ENCODE measurements around the gene AKAP11. TPM values are rescaled to one million over a fixed set of nuclear protein-coding genes. Genes with fewer than 3 reads are reported as not detected.

Gene AKAP11
- total and polyA plus RNA-seq, 2 of the 13 experiments (the other 11 are each of a cell fraction or from before 2014, with no cell fraction given) = 7.2 to 9.8 TPM

- TF ChIP-seq SIN3B (IDR thresholded peaks at IDR 0.05; ENCODE audit: low read length) (no peak), FOXM1 (CRISPR knock-in tag; IDR thresholded peaks at IDR 0.05) (no peak), MEIS2 (CRISPR knock-in tag; IDR thresholded peaks at IDR 0.05) (no peak)
These were observed 33.6 kb downstream of the AKAP11 start (continued) for GRCh38 chr13:42305503-42305902.

GRCh38 chr13:42307461-42307860 is 35.5 kb downstream of the AKAP11 start:
- intact Hi-C loops (cut with micrococcal nuclease; ENCODE audit: unreplicated experiment) = no loop called here
- WGBS (ENCODE audit: low lambda C conversion rate) = 98% methylated on average over 3 of the region's 4 CpGs

More at GRCh38 chr13:42307461-42307860, 35.5 kb downstream of the AKAP11 start:
- Histone ChIP-seq H4K20me1 (ENCODE audit: insufficient read depth, low read length) (no peaks in the 10 kb centered on the region), H3K27ac (ENCODE audit: extremely low read length, insufficient read depth, low read length) (no peak overlapping the region), H3K4me3 (replicated peaks in 1 of 3; ENCODE audit: insufficient read depth in 1 of 3, low read depth in 2 of 3, low read length in 3 of 3) (no peak overlapping the region), H3K9me3 (ENCODE audit: low read length) (no peaks in the 10 kb centered on the region), H3K79me2 (ENCODE audit: insufficient read depth, low read length) (no peaks in the 10 kb centered on the region), H3K27me3 (ENCODE audit: control insufficient read depth in 1 of 2, insufficient read depth in 2 of 2, low read length in 2 of 2) (no peaks in the 10 kb centered on the region), H3K4me1 (ENCODE audit: insufficient read depth, low read length) (no peaks in the 10 kb centered on the region), H2AFZ (ENCODE audit: low read length) (no peak overlapping the region), H3K4me2 (ENCODE audit: low read depth, low read length) (no peak overlapping the region), H3K36me3 (replicated peaks in 1 of 2; ENCODE audit: control insufficient read depth in 1 of 2, insufficient read depth in 2 of 2, low read length in 2 of 2) (peaks cover 0 to 15% of the 10 kb centered on the region in 2 experiments; a peak in 3 of 5 replicates), H3K9ac (ENCODE audit: insufficient read depth, low read depth, low read length) (no peak overlapping the region)
- FAIRE-seq (no peak), ATAC-seq (no peak), DNase-seq (ENCODE audit: low spot score) (no peak)
- CTCF ChIA-PET (ENCODE audit: low intra/inter-chr PET ratio, low total read pairs) = no interaction called here
- BruUV-seq (replicated peaks) = no TSS peak
- no peak for TF ChIP-seq SOX13 (IDR thresholded peaks at IDR 0.05)
- no peak for TF ChIP-seq SOX13 (CRISPR knock-in tag; conservative IDR thresholded peaks at IDR 0.05 in 1 of 2, IDR thresholded peaks at IDR 0.05 in 1 of 2)
- no peak for TF ChIP-seq TAF1 (CRISPR knock-in tag; IDR thresholded peaks at IDR 0.05)
- no peak for TF ChIP-seq KLF16 (CRISPR knock-in tag; IDR thresholded peaks at IDR 0.05)
- TF ChIP-seq PLRG1 (conservative IDR thresholded peaks at IDR 0.05) = no peak
- TF ChIP-seq CBX2 (IDR thresholded peaks at IDR 0.05; ENCODE audit: low read depth, low read length) = no peak
- no peak for TF ChIP-seq CBX2 (CRISPR knock-in tag; IDR thresholded peaks at IDR 0.05; ENCODE audit: low read depth)
- no peak for TF ChIP-seq RBAK (CRISPR knock-in tag; IDR thresholded peaks at IDR 0.05)
- TF ChIP-seq MLLT10 (CRISPR knock-in tag; IDR thresholded peaks at IDR 0.05) = no peak
- TF ChIP-seq RARG (CRISPR knock-in tag; IDR thresholded peaks at IDR 0.05; ENCODE audit: low read depth) = no peak
- no peak for TF ChIP-seq ETS1 (CRISPR knock-in tag; IDR thresholded peaks at IDR 0.05)
- TF ChIP-seq MAZ (IDR thresholded peaks at IDR 0.05; ENCODE audit: borderline replicate concordance, low read depth, low read length) = no peak
- TF ChIP-seq MAZ (CRISPR knock-in tag; IDR thresholded peaks at IDR 0.05; ENCODE audit: low read depth) = no peak
- no peak for TF ChIP-seq CAMTA2 (CRISPR knock-in tag; IDR thresholded peaks at IDR 0.05; ENCODE audit: borderline replicate concordance)
- TF ChIP-seq CTCF (CRISPR knock-in tag; IDR thresholded peaks at IDR 0.05) = no peak
- TF ChIP-seq AHR (CRISPR knock-in tag; IDR thresholded peaks at IDR 0.05) = no peak
- no peak for TF ChIP-seq SNAPC5 (CRISPR knock-in tag; IDR thresholded peaks at IDR 0.05; ENCODE audit: borderline replicate concordance)
- TF ChIP-seq TOE1 (CRISPR knock-in tag; IDR thresholded peaks at IDR 0.05) = no peak
- no peak for TF ChIP-seq POLR2G (IDR thresholded peaks at IDR 0.05; ENCODE audit: low read depth, low read length)
- in situ Hi-C loops (cut with HindIII; ENCODE audit: extremely low pct_ligation_motif_present, low pct_unique_long_range_greater_than_20kb) = no loop called here
- POLR2A ChIA-PET = no interaction called here
